ENCODE measurements around the gene MREG.

DNA sequence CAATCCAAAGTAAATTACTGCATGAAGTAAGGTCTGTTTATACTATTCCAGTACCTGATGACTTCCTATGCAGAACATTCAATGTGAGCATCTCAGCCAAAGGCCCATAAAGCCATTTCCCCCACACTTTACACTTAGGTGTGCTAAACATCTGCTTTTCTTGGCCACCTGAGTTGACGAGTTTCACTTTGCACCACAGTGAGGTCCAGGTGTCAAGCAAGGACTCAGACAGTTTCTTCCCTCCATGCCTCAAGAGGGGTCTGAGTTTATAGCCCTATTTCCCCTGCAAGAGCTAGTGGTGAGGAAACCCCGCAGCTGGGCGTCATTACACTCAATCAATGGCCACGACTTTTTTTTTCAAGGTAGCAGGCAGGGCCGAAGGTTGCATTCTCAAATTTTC lies 107.7 kb downstream of the MREG start:
- no peak for TF ChIP-seq POLR2A (IDR thresholded peaks at IDR 0.05)
- TF ChIP-seq, protein P1, sequence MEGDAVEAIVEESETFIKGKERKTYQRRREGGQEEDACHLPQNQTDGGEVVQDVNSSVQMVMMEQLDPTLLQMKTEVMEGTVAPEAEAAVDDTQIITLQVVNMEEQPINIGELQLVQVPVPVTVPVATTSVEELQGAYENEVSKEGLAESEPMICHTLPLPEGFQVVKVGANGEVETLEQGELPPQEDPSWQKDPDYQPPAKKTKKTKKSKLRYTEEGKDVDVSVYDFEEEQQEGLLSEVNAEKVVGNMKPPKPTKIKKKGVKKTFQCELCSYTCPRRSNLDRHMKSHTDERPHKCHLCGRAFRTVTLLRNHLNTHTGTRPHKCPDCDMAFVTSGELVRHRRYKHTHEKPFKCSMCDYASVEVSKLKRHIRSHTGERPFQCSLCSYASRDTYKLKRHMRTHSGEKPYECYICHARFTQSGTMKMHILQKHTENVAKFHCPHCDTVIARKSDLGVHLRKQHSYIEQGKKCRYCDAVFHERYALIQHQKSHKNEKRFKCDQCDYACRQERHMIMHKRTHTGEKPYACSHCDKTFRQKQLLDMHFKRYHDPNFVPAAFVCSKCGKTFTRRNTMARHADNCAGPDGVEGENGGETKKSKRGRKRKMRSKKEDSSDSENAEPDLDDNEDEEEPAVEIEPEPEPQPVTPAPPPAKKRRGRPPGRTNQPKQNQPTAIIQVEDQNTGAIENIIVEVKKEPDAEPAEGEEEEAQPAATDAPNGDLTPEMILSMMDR (IDR thresholded peaks at IDR 0.05), result no peak

Data from lower leg skin (tissue), 3 donors.